ENCODE results near the gene GUCY1A2. TPM values are rescaled to one million over a fixed set of nuclear protein-coding genes. Genes with fewer than 3 reads are reported as not detected.

Gene GUCY1A2
- total and polyA plus RNA-seq, 8 donors, result 15.6 to 32.7 (median 26.2) TPM

- Histone ChIP-seq H3K36me3 (no peaks in the 10 kb centered on the region), H3K4me1 (peaks cover 0 to 6% of the 10 kb centered on the region in 2 donors), H3K27ac (no peak overlapping the region), H3K4me3 (no peak overlapping the region), H3K27me3 (no peaks in the 10 kb centered on the region), H3K9me3 (peaks cover 0 to 2% of the 10 kb centered on the region in 2 donors)
- intact Hi-C loops (cut with DNase I), result no loop called here
- DNase-seq (peak in 1 of 4 donors; percentile 28), ATAC-seq (no peak)
- TF ChIP-seq, protein P1, sequence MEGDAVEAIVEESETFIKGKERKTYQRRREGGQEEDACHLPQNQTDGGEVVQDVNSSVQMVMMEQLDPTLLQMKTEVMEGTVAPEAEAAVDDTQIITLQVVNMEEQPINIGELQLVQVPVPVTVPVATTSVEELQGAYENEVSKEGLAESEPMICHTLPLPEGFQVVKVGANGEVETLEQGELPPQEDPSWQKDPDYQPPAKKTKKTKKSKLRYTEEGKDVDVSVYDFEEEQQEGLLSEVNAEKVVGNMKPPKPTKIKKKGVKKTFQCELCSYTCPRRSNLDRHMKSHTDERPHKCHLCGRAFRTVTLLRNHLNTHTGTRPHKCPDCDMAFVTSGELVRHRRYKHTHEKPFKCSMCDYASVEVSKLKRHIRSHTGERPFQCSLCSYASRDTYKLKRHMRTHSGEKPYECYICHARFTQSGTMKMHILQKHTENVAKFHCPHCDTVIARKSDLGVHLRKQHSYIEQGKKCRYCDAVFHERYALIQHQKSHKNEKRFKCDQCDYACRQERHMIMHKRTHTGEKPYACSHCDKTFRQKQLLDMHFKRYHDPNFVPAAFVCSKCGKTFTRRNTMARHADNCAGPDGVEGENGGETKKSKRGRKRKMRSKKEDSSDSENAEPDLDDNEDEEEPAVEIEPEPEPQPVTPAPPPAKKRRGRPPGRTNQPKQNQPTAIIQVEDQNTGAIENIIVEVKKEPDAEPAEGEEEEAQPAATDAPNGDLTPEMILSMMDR (IDR thresholded peaks at IDR 0.05), result no peak
These were observed 61.2 kb downstream of the GUCY1A2 start for GRCh38 chr11:106957030-106957482.

GRCh38 chr11:106950067-106950491 is 68.2 kb downstream of the GUCY1A2 start:
- intact Hi-C loops (cut with DNase I), result no loop called here
- H3K27ac ChIP-seq, result no peak overlapping the region
- DNase-seq, result no peak
- H3K9me3 ChIP-seq, result no peaks in the 10 kb centered on the region
- peak; percentile 24 for ATAC-seq
- H3K4me1 ChIP-seq, result no peaks in the 10 kb centered on the region
- TF ChIP-seq, protein P1 (IDR thresholded peaks at IDR 0.05), result no peak
- no peak overlapping the region for H3K4me3 ChIP-seq
- H3K36me3 ChIP-seq, result no peaks in the 10 kb centered on the region
- H3K27me3 ChIP-seq, result no peaks in the 10 kb centered on the region

GRCh38 chr11:106943089-106943488 is 75.2 kb downstream of the GUCY1A2 start:
- no peak overlapping the region for H3K4me3 ChIP-seq
- TF ChIP-seq, protein P1 (IDR thresholded peaks at IDR 0.05), result no peak

DNA sequence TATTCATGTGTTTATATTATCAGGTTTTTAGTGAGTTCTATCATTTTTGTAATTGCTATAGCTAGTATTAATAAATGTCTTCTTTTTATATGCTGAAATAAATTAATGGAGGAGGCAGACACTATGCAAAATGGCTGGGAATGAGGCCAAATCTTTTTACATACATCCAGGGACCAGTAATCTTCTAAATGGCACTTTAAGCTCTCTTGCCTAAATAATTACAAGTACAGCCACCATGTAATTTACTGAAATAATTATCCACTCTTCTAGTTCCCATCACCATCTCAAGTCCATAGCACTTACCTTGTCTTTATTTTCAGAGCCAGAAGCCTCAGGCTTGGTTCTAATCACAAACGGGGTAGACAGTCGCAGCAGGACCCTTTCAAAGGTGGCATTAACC is 79.1 kb downstream of the GUCY1A2 start:
- Histone ChIP-seq H3K27me3 (no peaks in the 10 kb centered on the region), H3K4me1 (no peaks in the 10 kb centered on the region), H3K9me3 (no peaks in the 10 kb centered on the region), H3K27ac (no peak overlapping the region), H3K4me3 (no peak overlapping the region), H3K36me3 (no peaks in the 10 kb centered on the region)
- intact Hi-C loops (cut with DNase I), result no loop called here
- TF ChIP-seq, protein P1 (IDR thresholded peaks at IDR 0.05), result no peak
- no peak for DNase-seq
- ATAC-seq, result no peak

More at GRCh38 chr11:106943089-106943488, 75.2 kb downstream of the GUCY1A2 start:
- no peaks in the 10 kb centered on the region for H3K36me3 ChIP-seq
- H3K27me3 ChIP-seq, result no peaks in the 10 kb centered on the region
- intact Hi-C loops (cut with DNase I), result no loop called here
- no peaks in the 10 kb centered on the region for H3K9me3 ChIP-seq
- no peak overlapping the region for H3K27ac ChIP-seq
- DNase-seq, result no peak
- ATAC-seq, result no peak
- H3K4me1 ChIP-seq, result no peaks in the 10 kb centered on the region

- Histone ChIP-seq H3K4me3 (no peak overlapping the region), H3K4me1 (no peaks in the 10 kb centered on the region), H3K27ac (no peak overlapping the region), H3K36me3 (no peaks in the 10 kb centered on the region), H3K27me3 (no peaks in the 10 kb centered on the region), H3K9me3 (no peaks in the 10 kb centered on the region)
- TF ChIP-seq, protein P1 (IDR thresholded peaks at IDR 0.05), result no peak
- intact Hi-C loops (cut with DNase I), result no loop called here
- ATAC-seq (no peak), DNase-seq (no peak)
These were observed 81.2 kb downstream of the GUCY1A2 start for GRCh38 chr11:106937111-106937510.

Measured in left lung (tissue), 10 donors.